H1 (cell line): ENCODE results near the gene ATG7. TPM values are rescaled to one million over a fixed set of nuclear protein-coding genes. Genes with fewer than 3 reads are reported as not detected.

Experiments used
- ATF3 ChIP-seq: IDR thresholded peaks from 2 replicates; pipeline ENCODE4 v1.6.1; 2011; ENCODE audit warnings: low read depth, mild to moderate bottlenecking, low read length; ENCODE audit not compliant: insufficient read depth
- BACH1 ChIP-seq: IDR thresholded peaks from 2 replicates; pipeline ENCODE4 v1.6.1; 2012; ENCODE audit warnings: low read length, improper control_type of control experiment
- BCL11A ChIP-seq, 2 experiments: IDR thresholded peaks; one replicate each; pipeline ENCODE4 v1.6.1; 2011; ENCODE audit warnings: low read depth in 2 of 2, low read length in 2 of 2, mild to moderate bottlenecking in 2 of 2
- E2F6 ChIP-seq: IDR thresholded peaks from 2 replicates; pipeline ENCODE4 v1.6.1; 2012; ENCODE audit warnings: inconsistent platforms
- GABPA ChIP-seq: IDR thresholded peaks from 2 replicates; pipeline ENCODE4 v1.6.1; 2011; ENCODE audit warnings: mild to moderate bottlenecking, low read length, moderate library complexity, borderline replicate concordance; ENCODE audit not compliant: insufficient read depth
- KDM1A ChIP-seq: fragments of 200-600, 300-600 bp; sonication (generic); IDR thresholded peaks from 2 replicates; pipeline ENCODE4 v1.7.1; 2016; ENCODE audit warnings: mild to moderate bottlenecking, low read length, borderline replicate concordance
- YY1 ChIP-seq: IDR thresholded peaks from 2 replicates; pipeline ENCODE4 v1.6.1; 2011; ENCODE audit warnings: low read depth, mild to moderate bottlenecking, low read length
- polyA plus RNA-seq, 7 experiments: library from polyadenylated mRNA; depleted of rRNA in 3 of 7; stranded (reverse) in 5 of 7; unstranded in 2 of 7; fragments of >200 nt in 5 of 7; fragments of 200-250 nt in 2 of 7; gene quantifications; 1 replicate in 5 of 7; 2 replicates in 1 of 7; 4 replicates in 1 of 7; pipeline versions ENCODE4 v1.2.1 to v1.2.3, GENCODE V29; 2011 to 2013; ENCODE audit warnings: missing spikeins in 2 of 7, mixed read lengths in 2 of 7
- total RNA-seq: library from RNA; stranded (reverse); fragmentation: NEBNext Ultra II Directional; extraction: Animal tissue kit (Norgen Biotek cat#: 25700); gene quantifications from 2 replicates; pipeline ENCODE4 v1.2.1, GENCODE V29; 2021

ATG7 gene
- total and polyA plus RNA-seq, 2 of the 8 experiments (the other 6 are each of a cell fraction or from before 2014, with no cell fraction given), result 15.0 to 19.1 TPM

- no peak for TF ChIP-seq E2F6
- no peak for TF ChIP-seq KDM1A
- TF ChIP-seq GABPA, result no peak
- TF ChIP-seq BACH1, result no peak
- TF ChIP-seq YY1, result no peak
- TF ChIP-seq BCL11A (IDR thresholded peaks at IDR 0.05; ENCODE audit: low read depth in 2 of 2, low read length in 2 of 2), result no peak
- no peak for TF ChIP-seq ATF3
- TF ChIP-seq, all 59 proteins: peak for 0
These were observed 162.4 kb downstream of the ATG7 start (continued) for GRCh38 chr3:11434563-11435096.
